ENCODE results near the gene NT5M.
A peak's percentile ranks its signal among the peaks of the same experiment; 100 is the strongest.
"Not testable (repeated sequence)": the region's sequence is repeated elsewhere in the genome, so short reads cannot be mapped to it uniquely, and the experiment has no call there.

NT5M gene

DNA sequence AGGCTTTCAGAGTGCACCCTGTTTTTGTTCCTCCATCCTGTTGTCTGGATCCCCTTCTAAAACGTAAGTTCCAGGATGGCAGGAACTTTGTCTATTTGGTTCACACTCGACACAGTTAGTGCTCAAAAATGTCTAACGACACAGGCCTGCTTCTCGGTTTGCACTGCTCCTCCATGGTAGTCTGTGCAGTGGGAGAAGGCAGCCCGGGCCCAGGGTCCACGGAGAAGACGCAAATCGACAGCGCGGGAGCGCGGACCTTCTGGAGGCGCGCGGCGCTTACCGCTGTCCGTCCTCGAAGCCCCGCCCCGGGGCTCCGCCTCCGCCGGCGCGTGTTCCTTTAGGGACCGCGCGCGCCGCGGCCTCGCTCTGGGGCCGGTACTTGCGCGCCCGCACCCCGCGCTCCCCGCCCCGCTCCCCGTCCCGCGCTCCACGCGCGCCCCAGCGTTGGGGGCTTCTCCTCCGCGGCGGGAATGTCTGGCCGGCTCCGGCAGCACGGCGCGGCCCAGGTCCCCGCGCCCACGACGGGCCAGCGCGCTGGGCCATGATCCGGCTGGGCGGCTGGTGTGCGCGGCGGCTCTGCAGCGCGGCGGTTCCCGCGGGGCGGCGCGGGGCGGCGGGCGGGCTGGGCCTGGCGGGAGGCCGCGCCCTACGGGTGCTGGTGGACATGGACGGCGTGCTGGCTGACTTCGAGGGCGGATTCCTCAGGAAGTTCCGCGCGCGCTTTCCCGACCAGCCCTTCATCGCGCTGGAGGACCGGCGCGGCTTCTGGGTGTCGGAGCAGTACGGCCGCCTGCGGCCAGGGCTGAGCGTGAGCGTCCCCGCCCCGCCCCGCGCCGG is at the start of gene NT5M:
Gene NT5M, plus strand, starts transcription at position 364 of the 837 bp plus-strand sequence. Its CDS starts 178 bp downstream, at position 542.
- peak; percentile 75 to 85 for DNase-seq (ENCODE audit: low read depth in 1 of 2, low spot score in 1 of 2)
- in situ Hi-C loops (cut with HindIII; ENCODE audit: low pct_unique_long_range_greater_than_20kb, low sequenced_read_pairs), result no loop called here
- no peak for TF ChIP-seq JUND (IDR thresholded peaks at IDR 0.05; ENCODE audit: low read depth)

DNA sequence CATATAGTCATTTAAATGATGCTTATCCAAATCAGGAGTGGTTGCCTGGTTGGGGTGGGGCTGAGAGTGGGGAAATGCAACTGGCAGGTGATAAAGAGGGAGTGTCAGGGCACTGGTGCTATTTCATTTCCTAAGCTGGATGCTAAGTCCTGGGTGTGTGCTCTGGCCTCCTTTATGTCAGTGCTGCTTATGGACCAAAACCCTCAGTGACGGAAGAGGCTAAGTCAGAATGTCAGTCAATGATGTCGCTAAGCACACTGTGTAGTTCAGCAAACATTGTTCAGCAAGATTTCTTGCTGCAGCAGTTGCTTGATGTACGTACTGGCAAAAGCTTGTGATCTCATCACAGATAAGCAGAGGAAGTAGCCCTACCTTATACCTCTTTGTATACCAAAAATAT is 49.8 kb upstream of the NT5M start:
- TF ChIP-seq JUND (IDR thresholded peaks at IDR 0.05; ENCODE audit: low read depth), result no peak
- in situ Hi-C loops (cut with HindIII; ENCODE audit: low pct_unique_long_range_greater_than_20kb, low sequenced_read_pairs), result no loop called here
- DNase-seq (ENCODE audit: low read depth in 1 of 2, low spot score in 1 of 2), result peak in 1 of 2 experiments; percentile 33

DNA sequence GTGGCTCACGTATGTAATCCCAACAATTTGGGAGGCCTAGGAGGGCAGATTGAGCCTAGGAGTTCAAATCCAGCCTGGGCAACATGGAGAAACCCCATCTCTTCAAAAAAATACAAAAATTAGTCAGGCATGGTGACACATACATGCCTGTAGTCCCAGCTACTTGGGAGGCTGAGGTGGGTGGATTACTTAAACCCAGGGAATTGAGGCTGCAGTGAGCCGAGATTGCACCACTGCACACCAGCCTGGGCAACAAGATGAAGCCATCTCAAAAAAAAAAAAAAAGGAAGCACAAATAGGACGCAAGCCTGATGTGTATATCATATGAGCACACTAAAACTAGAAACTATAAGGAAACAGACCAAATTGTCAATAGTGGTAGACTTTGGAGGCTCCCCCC is 49.1 kb upstream of the NT5M start:
- in situ Hi-C loops (cut with HindIII; ENCODE audit: low pct_unique_long_range_greater_than_20kb, low sequenced_read_pairs), result no loop called here
- TF ChIP-seq JUND (IDR thresholded peaks at IDR 0.05; ENCODE audit: low read depth), result no peak
- no peak for DNase-seq (ENCODE audit: low read depth in 1 of 2, low spot score in 1 of 2)

DNA sequence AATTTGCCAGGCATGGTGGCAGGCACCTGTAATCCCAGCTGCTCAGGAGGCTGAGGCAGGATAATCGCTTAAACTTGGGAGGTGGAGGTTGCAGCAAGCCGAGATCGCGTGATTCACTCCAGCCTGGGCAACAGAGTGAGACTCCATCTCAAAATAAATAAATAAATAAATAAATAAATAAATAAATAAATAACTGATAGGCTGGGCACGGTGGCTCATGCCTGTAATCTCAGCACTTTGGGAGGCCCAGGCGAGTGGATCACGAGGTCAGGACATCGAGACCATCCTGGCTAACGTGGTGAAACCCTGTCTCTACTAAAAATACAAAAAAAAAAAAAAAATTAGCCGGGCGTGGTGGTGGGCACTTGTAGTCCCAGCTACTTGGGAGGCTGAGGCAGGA is 47.5 kb upstream of the NT5M start:
- in situ Hi-C loops (cut with HindIII; ENCODE audit: low pct_unique_long_range_greater_than_20kb, low sequenced_read_pairs), result not testable (repeated sequence)

DNA sequence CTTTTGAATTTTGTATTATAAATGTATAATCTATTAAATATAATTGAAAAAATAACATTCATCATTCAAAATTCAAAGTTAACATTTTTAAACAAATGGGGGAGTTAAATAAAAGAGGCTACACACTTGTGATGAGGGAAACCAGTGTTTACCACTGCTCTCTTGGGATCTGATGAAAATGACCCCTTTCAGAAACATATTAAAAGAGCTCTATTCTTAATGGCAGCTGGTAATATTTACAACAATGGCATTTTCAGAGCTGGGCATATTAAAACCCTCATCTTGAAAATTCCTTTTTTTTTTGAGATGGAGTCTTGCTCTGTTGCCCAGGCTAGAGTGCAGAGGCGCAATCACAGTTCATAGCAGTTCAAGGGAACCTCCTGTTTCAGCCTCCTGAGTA is 46.9 kb upstream of the NT5M start:
- in situ Hi-C loops (cut with HindIII; ENCODE audit: low pct_unique_long_range_greater_than_20kb, low sequenced_read_pairs), result no loop called here
- no peak for TF ChIP-seq JUND (IDR thresholded peaks at IDR 0.05; ENCODE audit: low read depth)
- DNase-seq (ENCODE audit: low read depth in 1 of 2, low spot score in 1 of 2), result no peak

More for the DNA sequence above, 47.5 kb upstream of the NT5M start:
- not testable (repeated sequence) for DNase-seq (ENCODE audit: low read depth in 1 of 2, low spot score in 1 of 2)

DNA sequence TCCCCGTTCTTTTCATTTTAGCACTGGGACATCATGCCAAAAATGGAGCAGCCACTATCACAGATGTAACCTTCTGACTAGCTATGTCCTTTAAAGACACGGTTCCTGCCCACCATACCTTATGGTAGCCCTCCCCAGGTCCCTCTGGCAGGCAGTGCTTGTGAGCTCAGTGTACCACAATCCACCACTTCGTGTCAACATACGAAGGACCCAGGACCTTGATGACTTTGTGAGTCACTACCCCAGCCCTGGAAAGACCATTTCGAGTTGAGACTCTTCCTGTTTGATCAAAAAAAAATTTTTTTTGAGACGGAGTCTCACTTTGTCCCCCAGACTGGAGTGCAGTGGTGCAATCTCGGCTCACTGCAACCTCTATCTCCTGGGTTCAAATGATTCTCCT is 45.2 kb upstream of the NT5M start:
- no peak for TF ChIP-seq JUND (IDR thresholded peaks at IDR 0.05; ENCODE audit: low read depth)
- no peak for DNase-seq (ENCODE audit: low read depth in 1 of 2, low spot score in 1 of 2)
- in situ Hi-C loops (cut with HindIII; ENCODE audit: low pct_unique_long_range_greater_than_20kb, low sequenced_read_pairs), result no loop called here

DNA sequence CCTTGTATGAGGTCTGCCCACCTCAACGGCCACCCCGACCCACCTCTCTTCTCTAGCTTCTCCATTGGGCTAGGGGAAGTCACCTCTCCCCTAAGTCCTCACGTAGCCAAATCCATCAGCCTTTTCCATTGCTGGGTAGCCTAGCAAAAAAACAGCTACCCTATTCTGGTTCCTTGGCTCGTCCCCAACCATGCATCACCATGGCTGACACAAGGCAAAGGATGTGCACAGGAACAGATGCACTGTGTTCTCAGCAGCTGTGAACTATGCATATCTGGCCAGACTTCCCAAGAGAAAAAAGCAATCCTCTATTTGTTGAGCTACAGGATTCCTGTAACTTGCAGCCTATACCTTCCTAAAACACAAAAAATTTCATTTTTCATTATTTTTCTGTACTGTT is 44.2 kb upstream of the NT5M start:
- in situ Hi-C loops (cut with HindIII; ENCODE audit: low pct_unique_long_range_greater_than_20kb, low sequenced_read_pairs), result no loop called here
- DNase-seq (ENCODE audit: low read depth in 1 of 2, low spot score in 1 of 2), result no peak
- no peak for TF ChIP-seq JUND (IDR thresholded peaks at IDR 0.05; ENCODE audit: low read depth)

DNA sequence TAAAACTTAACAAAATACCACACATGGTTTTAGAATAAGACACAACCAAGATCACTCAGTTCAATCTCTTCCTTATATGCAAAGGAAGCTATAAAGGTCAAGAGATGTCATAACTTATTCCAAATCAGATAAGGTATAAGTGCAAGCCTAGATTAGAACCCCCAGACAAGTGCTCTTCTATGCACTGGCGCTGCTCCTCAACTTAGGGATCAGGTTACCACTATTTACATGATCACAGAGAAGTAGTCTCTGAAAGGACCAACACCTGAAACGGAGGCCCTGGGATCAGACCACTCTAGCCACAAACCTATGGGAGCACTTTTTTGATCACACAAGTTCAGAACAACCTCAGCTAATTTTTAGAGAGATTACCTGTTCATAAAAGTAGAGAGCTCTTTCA is 38.7 kb upstream of the NT5M start:
- no peak for DNase-seq (ENCODE audit: low read depth in 1 of 2, low spot score in 1 of 2)
- TF ChIP-seq JUND (IDR thresholded peaks at IDR 0.05; ENCODE audit: low read depth), result no peak
- in situ Hi-C loops (cut with HindIII; ENCODE audit: low pct_unique_long_range_greater_than_20kb, low sequenced_read_pairs), result no loop called here

DNA sequence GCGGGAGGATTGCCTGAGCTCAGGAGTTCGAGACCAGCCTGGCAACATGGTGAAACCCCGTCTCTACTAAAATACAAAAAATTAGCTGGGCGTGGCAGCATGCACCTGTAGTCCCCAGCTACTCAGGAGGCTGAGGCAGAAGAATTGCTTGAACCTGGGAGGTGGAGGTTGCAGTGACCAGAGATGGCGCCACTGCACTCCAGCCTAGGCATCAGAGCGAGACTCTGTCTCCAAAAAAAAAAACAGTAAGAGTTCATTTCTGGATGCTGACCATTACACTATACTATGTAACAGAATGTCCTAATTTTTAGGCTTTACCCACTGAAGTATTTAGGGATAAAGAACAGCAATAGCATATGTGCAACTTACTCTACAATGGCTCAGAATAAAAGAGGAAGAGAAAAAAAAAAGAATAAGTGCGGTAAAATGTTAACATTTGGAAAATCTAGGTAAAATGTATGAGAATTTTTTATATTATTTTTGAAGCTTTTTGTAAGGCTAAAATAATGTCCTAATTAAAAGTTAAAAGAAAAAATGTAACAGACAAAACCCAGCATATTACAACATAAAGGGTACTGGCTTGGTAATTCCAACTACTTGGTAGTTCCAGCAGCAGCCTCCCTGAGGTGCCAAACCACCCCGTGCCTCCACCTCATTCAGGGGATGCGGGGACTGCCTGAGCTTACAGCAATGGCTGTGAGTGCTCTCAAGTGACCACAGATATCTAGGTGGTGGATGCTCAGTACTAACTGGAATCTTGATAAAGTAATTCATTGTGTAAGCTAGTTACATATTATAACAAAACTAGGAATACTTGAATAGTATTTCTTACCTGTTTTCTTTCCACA is 33.0 kb upstream of the NT5M start:
- no peak for TF ChIP-seq JUND (IDR thresholded peaks at IDR 0.05; ENCODE audit: low read depth)
- in situ Hi-C loops (cut with HindIII; ENCODE audit: low pct_unique_long_range_greater_than_20kb, low sequenced_read_pairs), result no loop called here
- DNase-seq (ENCODE audit: low read depth in 1 of 2, low spot score in 1 of 2), result peak in 1 of 2 experiments; percentile 5

DNA sequence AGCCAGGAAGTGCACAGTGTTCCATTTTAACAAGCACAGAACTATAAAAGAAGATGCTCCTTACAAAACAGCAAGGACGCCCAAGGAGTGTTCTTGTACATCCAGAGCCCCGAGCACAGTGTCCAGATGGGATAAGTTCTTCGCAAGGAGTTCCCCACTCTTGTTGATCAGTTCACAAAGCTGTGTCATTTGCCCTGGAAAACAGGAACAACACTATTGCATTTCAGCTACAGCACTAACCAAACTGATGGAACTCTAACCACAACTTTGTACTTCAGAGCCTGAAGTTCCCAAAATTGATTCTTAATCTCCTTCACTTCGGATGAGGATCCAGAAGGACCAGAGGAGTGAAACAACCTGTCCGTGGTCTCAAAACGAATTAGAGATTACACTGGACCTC is 27.2 kb upstream of the NT5M start:
- DNase-seq (ENCODE audit: low read depth in 1 of 2, low spot score in 1 of 2), result no peak
- in situ Hi-C loops (cut with HindIII; ENCODE audit: low pct_unique_long_range_greater_than_20kb, low sequenced_read_pairs), result no loop called here
- no peak for TF ChIP-seq JUND (IDR thresholded peaks at IDR 0.05; ENCODE audit: low read depth)

DNA sequence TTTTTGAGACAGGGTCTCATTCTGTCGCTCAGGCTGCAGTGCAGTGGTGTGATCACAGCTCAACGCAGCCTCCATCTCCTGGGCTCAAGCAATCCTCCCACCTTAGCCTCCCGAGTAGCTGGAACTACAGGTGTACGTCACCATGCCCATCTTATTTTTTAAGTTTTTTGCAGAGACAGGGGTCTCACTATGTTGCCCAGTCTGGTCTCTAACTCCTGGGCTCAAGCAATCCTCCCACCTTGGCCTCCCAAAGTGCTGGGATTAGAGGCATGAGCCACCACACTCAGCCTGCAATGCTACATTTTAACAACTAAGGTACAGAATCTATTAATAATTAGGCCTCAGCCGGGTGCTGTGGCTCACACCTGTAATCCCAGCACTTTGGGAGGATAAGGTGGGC is 25.7 kb upstream of the NT5M start:
- DNase-seq (ENCODE audit: low read depth in 1 of 2, low spot score in 1 of 2); in situ Hi-C loops (cut with HindIII; ENCODE audit: low pct_unique_long_range_greater_than_20kb, low sequenced_read_pairs): not testable (repeated sequence)

DNA sequence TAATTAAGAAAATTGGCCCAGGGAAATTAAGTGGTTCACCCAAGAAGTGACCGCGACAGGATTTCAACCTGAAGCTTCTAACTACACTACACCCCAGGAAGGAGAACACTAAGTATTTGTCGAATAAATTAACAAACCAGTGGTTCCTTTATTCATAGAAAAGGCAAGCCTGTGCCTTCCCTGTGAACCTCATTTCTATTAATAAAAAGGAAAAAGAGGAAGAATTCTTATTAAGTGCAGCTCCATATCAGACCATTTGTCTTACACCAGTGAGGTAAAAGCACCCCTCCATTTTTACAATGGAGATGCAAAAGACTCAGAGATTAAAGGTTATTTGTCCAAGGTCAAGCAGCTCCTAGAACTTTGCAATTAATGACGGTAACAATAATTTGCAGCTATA is 23.9 kb upstream of the NT5M start:
- DNase-seq (ENCODE audit: low read depth in 1 of 2, low spot score in 1 of 2), result no peak
- in situ Hi-C loops (cut with HindIII; ENCODE audit: low pct_unique_long_range_greater_than_20kb, low sequenced_read_pairs), result no loop called here
- TF ChIP-seq JUND (IDR thresholded peaks at IDR 0.05; ENCODE audit: low read depth), result no peak

Measured in T47D (cell line).